Neural cell (in vitro differentiated cells): ENCODE data around the gene PPP1R3G.

Experiments used
- CTCF ChIP-seq: fragments of 450-650 bp; IDR thresholded peaks from 2 replicates; pipeline ENCODE4 v1.5.1; 2014; ENCODE audit warnings: antibody characterized with exemption, mild to moderate bottlenecking, moderate library complexity; ENCODE audit not compliant: poor library complexity, severe bottlenecking
- EZH2 ChIP-seq: fragments of 200-600, 300-800 bp; shearing (Covaris generic), sonication (generic); IDR thresholded peaks from 2 replicates; pipeline ENCODE4 v1.6.1; 2014; ENCODE audit warnings: antibody characterized with exemption, low read length, borderline replicate concordance, mild to moderate bottlenecking; ENCODE audit not compliant: insufficient read depth, poor library complexity, severe bottlenecking
- POLR2AphosphoS5 ChIP-seq: IDR thresholded peaks from 2 replicates; pipeline ENCODE4 v1.6.1; 2012
- RAD21 ChIP-seq: fragments of 450-650 bp; conservative IDR thresholded peaks from 2 replicates; pipeline ENCODE4 v1.6.1; 2014; ENCODE audit warnings: antibody characterized with exemption, mild to moderate bottlenecking, moderate library complexity

DNA sequence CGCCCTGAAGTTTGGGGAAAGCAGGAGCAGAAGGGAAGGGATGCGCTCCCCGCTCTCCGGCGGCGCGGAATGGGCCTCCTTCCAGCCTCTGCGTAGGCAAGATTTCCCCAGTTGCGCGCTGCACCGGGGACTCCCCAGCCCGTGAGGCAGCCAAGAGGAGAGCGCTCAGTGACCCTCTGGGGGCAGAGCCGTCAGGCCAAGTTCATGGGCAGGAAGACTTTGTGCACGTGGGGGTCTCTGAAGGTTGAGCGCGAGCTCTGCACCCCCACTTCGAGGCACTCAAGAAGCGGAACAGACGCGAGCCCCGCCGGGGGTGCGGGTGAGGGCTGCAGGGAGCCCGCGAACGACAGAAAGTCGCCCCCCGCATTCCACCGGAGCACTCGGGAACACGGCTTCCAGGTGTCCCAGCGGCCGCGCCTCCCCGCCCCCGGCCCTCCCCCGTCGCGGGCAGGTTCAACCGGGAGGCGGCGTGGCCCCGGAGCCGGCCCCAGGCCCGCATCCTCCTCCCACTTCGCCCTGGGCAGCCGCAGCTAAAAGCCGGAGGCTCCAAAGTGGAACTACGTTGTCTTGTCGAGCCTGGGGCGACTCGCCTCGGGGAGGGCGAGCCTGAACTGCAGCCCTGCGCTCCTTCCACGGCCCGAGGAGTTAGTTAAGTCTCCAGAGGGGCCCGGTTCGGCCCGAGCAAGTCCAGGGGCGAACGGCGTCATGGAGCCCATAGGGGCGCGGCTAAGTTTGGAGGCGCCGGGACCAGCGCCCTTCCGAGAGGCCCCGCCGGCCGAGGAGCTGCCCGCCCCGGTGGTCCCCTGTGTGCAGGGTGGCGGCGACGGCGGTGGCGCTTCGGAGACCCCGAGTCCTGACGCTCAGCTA, at the start of gene PPP1R3G:
- TF ChIP-seq CTCF (no peak), EZH2 (no peak), POLR2AphosphoS5 (no peak), RAD21 (no peak)
